Activated naive CD8-positive, alpha-beta T cell (primary cell): ENCODE data around the gene USF3.
A peak's percentile ranks its signal among the peaks of the same experiment; 100 is the strongest.

Experiments used
- H3K27ac Mint-ChIP-seq: one replicate; pipeline ENCODE4 v1.8.0; 2021; ENCODE audit warnings: mixed read lengths
- H3K27me3 Mint-ChIP-seq: one replicate; pipeline ENCODE4 v1.8.0; 2021; ENCODE audit warnings: mixed read lengths
- H3K36me3 Mint-ChIP-seq: one replicate; pipeline ENCODE4 v1.8.0; 2021; ENCODE audit warnings: mixed read lengths
- H3K4me1 Mint-ChIP-seq: one replicate; pipeline ENCODE4 v1.8.0; 2021; ENCODE audit warnings: low read depth, mixed read lengths
- H3K4me3 Mint-ChIP-seq: one replicate; pipeline ENCODE4 v1.8.0; 2021; ENCODE audit warnings: mild to moderate bottlenecking, mixed read lengths
- H3K9me3 Mint-ChIP-seq: one replicate; pipeline ENCODE4 v1.8.0; 2021; ENCODE audit warnings: low read depth, mixed read lengths

Gene USF3

GRCh38 chr3:113676261-113676660 lies 20.2 kb downstream of the USF3 start:
- H3K4me3 Mint-ChIP-seq, result no peak overlapping the region
- H3K27me3 Mint-ChIP-seq, result no peaks in the 10 kb centered on the region
- H3K9me3 Mint-ChIP-seq, result no peaks in the 10 kb centered on the region
- peaks cover 18% of the 10 kb centered on the region for H3K36me3 Mint-ChIP-seq
- H3K27ac Mint-ChIP-seq, result no peak overlapping the region
- peaks cover 12% of the 10 kb centered on the region for H3K4me1 Mint-ChIP-seq

DNA sequence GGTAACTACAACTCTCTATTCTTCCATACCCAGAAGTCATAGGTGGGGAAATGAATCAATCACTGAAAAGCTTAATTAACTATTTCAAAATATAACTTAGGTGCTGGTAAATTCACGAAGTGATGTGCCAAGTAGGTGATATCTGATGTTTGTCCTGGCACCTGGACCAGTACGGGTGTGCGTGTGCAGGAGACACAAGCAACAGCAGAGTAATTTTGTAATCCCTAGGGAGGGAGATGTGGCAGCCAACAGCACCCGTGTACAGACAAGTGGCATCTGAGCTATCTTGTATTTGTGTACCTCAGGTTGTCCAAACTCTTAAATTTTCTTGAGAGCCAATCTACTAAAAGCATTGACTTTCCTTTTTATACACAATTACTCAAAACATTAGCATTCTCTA lies 22.8 kb downstream of the USF3 start:
- Mint-ChIP-seq H3K36me3 (peaks cover 18% of the 10 kb centered on the region), H3K27ac (no peak overlapping the region), H3K4me3 (no peak overlapping the region)

GRCh38 chr3:113668015-113668414 lies 28.4 kb downstream of the USF3 start:
- peaks cover 7% of the 10 kb centered on the region for H3K36me3 Mint-ChIP-seq

More for the DNA sequence above, 22.8 kb downstream of the USF3 start:
- Mint-ChIP-seq H3K27me3 (no peaks in the 10 kb centered on the region), H3K9me3 (no peaks in the 10 kb centered on the region), H3K4me1 (peaks cover 21% of the 10 kb centered on the region)

DNA sequence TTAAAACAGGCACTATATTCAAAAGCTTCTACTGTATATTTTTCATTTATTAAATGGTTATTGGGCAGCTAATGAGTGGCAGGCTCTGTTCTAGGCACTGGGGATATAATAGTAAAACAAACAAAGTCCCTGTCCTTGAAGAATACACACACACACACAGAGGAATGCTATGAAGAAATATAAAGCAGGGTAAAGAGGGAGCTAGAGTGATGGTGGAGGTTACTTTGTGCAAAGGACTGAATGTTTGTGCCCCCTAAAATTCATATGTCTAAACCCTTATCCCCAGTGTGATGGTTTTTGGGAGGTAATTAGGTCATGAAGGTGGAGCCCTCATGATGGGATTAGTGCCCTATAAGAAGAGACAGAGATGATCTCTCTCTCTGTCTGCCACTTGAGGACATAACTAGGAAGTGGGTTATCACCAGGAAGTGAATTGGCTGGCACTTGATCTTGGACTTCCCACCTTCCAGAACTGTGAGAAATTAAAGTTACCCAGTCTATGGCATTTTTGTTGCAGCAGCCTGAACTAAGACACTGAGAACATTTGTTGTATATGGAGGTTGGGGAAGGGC lies 31.8 kb downstream of the USF3 start:
- H3K4me1 Mint-ChIP-seq, result peaks cover 22% of the 10 kb centered on the region
- H3K36me3 Mint-ChIP-seq, result peaks cover 20% of the 10 kb centered on the region
- H3K27ac Mint-ChIP-seq, result peak overlapping the region; percentile 4
- no peak overlapping the region for H3K4me3 Mint-ChIP-seq
- H3K9me3 Mint-ChIP-seq, result peaks cover 2% of the 10 kb centered on the region
- no peaks in the 10 kb centered on the region for H3K27me3 Mint-ChIP-seq

More at GRCh38 chr3:113668015-113668414, 28.4 kb downstream of the USF3 start:
- Mint-ChIP-seq H3K27me3 (no peaks in the 10 kb centered on the region), H3K9me3 (no peaks in the 10 kb centered on the region), H3K4me3 (no peak overlapping the region), H3K27ac (no peak overlapping the region), H3K4me1 (peaks cover 23% of the 10 kb centered on the region)

GRCh38 chr3:113663761-113664160 lies 32.7 kb downstream of the USF3 start:
- Mint-ChIP-seq H3K27ac (no peak overlapping the region), H3K9me3 (peaks cover 4% of the 10 kb centered on the region), H3K36me3 (peaks cover 28% of the 10 kb centered on the region), H3K27me3 (no peaks in the 10 kb centered on the region), H3K4me3 (no peak overlapping the region), H3K4me1 (peaks cover 17% of the 10 kb centered on the region)

DNA sequence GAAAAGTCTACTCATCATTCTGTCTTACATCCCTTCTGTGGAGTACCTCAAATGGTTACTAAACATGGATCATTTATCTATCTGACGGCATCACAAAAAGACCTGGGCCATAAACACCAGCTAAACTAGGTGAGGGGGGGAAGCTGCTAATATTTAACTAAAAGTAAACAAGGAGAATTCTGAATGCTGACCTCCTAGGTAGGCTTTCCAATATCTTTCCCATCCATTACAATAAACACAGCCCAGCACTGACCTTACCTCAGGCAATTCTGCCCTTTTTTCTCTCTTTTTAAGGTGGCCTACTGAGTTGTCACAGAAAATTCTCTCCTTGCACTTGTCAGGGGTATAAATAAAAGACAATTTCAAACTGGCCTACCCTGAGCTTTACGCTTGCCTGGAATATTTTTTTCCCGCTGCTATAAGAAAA lies 33.1 kb downstream of the USF3 start:
- H3K4me1 Mint-ChIP-seq, result peaks cover 12% of the 10 kb centered on the region
- peaks cover 32% of the 10 kb centered on the region for H3K36me3 Mint-ChIP-seq
- no peak overlapping the region for H3K4me3 Mint-ChIP-seq
- H3K27me3 Mint-ChIP-seq, result no peaks in the 10 kb centered on the region
- H3K27ac Mint-ChIP-seq, result no peak overlapping the region
- H3K9me3 Mint-ChIP-seq, result peaks cover 4% of the 10 kb centered on the region

- H3K4me3 Mint-ChIP-seq, result no peak overlapping the region
- H3K27me3 Mint-ChIP-seq, result no peaks in the 10 kb centered on the region
- H3K4me1 Mint-ChIP-seq, result peaks cover 8% of the 10 kb centered on the region
- peaks cover 4% of the 10 kb centered on the region for H3K9me3 Mint-ChIP-seq
- H3K36me3 Mint-ChIP-seq, result peaks cover 36% of the 10 kb centered on the region
- no peak overlapping the region for H3K27ac Mint-ChIP-seq
Measured at GRCh38 chr3:113662824-113663223, 33.6 kb downstream of the USF3 start.

- peaks cover 4% of the 10 kb centered on the region for H3K9me3 Mint-ChIP-seq
- no peak overlapping the region for H3K4me3 Mint-ChIP-seq
- H3K27ac Mint-ChIP-seq, result no peak overlapping the region
- H3K36me3 Mint-ChIP-seq, result peaks cover 52% of the 10 kb centered on the region
- H3K27me3 Mint-ChIP-seq, result no peaks in the 10 kb centered on the region
- H3K4me1 Mint-ChIP-seq, result no peaks in the 10 kb centered on the region
Measured at GRCh38 chr3:113660896-113661295, 35.5 kb downstream of the USF3 start.

DNA sequence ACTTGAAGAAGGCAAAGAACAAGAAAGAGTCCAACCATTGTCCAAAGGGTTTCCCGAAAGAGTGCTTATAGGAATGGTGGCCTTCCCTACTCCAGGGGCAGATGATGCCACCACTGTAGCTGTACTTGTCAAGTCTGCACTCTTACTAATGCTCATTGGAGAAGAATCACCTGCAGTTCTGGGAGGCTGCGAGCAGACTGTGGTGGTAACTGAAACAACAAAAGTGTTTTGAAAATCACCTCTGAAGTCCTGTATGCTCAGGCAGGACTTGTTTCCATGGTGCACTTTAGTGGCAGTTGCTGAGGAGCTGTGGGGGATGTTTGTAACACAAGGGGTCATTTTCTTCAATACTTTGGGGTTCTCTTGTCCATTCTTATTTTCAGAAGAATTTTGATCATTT lies 36.0 kb downstream of the USF3 start:
- no peak overlapping the region for H3K4me3 Mint-ChIP-seq
- no peaks in the 10 kb centered on the region for H3K4me1 Mint-ChIP-seq

GRCh38 chr3:113659996-113660395 lies 36.4 kb downstream of the USF3 start:
- Mint-ChIP-seq H3K4me3 (no peak overlapping the region), H3K4me1 (no peaks in the 10 kb centered on the region), H3K36me3 (peaks cover 59% of the 10 kb centered on the region)

More for the DNA sequence above, 36.0 kb downstream of the USF3 start:
- H3K36me3 Mint-ChIP-seq, result peaks cover 56% of the 10 kb centered on the region
- H3K27ac Mint-ChIP-seq, result no peak overlapping the region
- H3K9me3 Mint-ChIP-seq, result peaks cover 4% of the 10 kb centered on the region
- no peaks in the 10 kb centered on the region for H3K27me3 Mint-ChIP-seq

DNA sequence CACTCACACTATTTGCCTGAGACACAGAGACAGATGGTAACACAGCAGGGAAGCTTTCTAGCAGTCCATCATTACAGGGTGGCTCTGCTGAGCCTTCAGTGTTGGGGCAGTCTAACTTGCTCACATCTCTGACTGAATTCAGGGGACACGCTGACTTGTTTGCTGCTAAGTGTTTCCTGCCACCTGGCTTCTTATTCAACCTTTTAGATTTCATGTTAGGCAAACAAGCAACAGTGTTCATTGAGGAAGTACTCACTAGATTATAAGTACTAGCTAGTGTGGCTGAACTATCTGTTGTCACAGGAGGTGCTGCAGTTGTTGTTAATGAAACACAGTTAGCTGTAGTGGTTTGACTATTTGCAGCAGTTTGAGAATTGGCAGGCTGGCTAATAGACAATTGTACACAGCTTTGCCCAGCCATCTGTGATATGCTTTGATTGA lies 37.3 kb downstream of the USF3 start:
- Mint-ChIP-seq H3K4me3 (no peak overlapping the region), H3K4me1 (no peaks in the 10 kb centered on the region), H3K9me3 (peaks cover 4% of the 10 kb centered on the region), H3K27ac (no peak overlapping the region), H3K36me3 (peaks cover 58% of the 10 kb centered on the region), H3K27me3 (no peaks in the 10 kb centered on the region)

More at GRCh38 chr3:113659996-113660395, 36.4 kb downstream of the USF3 start:
- no peak overlapping the region for H3K27ac Mint-ChIP-seq
- H3K9me3 Mint-ChIP-seq, result peaks cover 4% of the 10 kb centered on the region
- no peaks in the 10 kb centered on the region for H3K27me3 Mint-ChIP-seq

- no peaks in the 10 kb centered on the region for H3K4me1 Mint-ChIP-seq
- H3K4me3 Mint-ChIP-seq, result no peak overlapping the region
Measured at GRCh38 chr3:113658107-113658506, 38.3 kb downstream of the USF3 start.

DNA sequence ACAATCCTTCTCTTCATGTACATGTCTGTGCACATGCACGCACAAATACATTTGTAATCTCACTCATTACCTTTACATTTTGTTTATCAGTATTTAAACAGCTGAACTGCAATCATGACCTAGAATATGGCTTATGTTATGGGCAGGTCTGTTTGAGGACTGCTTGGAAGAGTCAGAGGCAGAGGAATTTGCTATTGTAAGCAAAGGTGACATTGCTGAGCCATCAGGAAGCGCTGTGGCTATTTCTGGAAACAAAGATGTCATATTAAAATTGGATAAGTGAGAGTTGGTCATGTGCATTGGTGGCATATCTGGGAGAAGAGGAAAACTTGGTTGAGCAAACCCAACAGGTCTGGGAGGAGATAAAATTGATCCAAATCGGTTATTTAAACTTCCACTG lies 41.6 kb downstream of the USF3 start:
- H3K36me3 Mint-ChIP-seq, result peaks cover 57% of the 10 kb centered on the region

More at GRCh38 chr3:113658107-113658506, 38.3 kb downstream of the USF3 start:
- no peaks in the 10 kb centered on the region for H3K27me3 Mint-ChIP-seq
- H3K9me3 Mint-ChIP-seq, result peaks cover 4% of the 10 kb centered on the region
- peaks cover 58% of the 10 kb centered on the region for H3K36me3 Mint-ChIP-seq
- no peak overlapping the region for H3K27ac Mint-ChIP-seq

DNA sequence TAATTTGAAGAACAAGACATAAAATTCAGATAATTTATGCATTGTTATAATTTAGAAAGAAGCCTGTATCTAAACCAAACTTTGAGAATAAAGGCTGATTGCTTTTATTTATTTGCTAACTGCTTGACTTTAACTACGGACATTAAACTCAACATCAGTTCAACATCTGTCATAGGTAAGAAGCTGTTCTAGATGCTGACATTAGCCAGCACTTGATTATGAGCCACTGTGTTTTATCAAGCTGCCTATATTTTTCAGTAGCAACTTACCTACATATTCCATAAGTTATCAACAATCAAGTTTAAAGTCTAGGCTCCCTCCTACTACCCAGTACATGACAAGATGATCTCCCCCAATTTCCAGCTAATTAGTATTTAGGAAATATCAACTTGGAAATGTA lies 42.1 kb downstream of the USF3 start:
- H3K4me1 Mint-ChIP-seq, result no peaks in the 10 kb centered on the region
- H3K4me3 Mint-ChIP-seq, result no peak overlapping the region
- H3K36me3 Mint-ChIP-seq, result peaks cover 55% of the 10 kb centered on the region

More for the DNA sequence above, 41.6 kb downstream of the USF3 start:
- H3K4me1 Mint-ChIP-seq, result no peaks in the 10 kb centered on the region
- no peak overlapping the region for H3K27ac Mint-ChIP-seq
- no peaks in the 10 kb centered on the region for H3K27me3 Mint-ChIP-seq
- no peak overlapping the region for H3K4me3 Mint-ChIP-seq
- H3K9me3 Mint-ChIP-seq, result peaks cover 4% of the 10 kb centered on the region

DNA sequence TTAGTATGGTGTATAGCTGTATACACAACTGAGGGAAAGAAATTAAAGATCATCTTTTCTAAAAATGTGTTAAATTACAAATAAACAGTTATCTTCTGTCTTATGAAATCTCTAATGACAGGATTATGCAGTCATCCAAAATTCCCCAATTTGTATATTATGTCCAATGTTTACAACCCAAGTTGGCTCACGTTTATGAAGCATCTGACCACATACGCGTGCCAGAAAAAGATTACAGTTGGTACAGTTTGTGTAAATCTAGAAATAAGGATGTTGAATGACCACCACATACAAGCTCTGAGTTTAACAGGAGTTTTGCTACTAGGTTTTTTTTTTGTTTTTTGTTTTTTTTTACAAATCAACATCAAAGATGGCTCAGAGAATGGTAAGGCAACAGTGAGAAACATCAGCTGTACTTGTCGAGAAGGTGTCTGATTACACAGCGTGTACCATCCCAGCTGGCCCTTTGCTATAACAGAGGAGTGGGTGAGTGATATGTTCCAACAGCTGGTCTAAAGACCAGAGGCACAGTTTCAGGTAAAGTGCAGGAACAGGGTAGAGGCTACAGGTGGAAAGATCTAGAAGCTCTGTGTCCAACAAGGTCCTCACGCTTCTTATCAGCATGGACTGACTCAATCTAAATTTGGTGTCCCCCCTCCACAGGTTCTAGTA lies 47.1 kb downstream of the USF3 start:
- H3K4me1 Mint-ChIP-seq, result no peaks in the 10 kb centered on the region
- no peak overlapping the region for H3K27ac Mint-ChIP-seq

More for the DNA sequence above, 42.1 kb downstream of the USF3 start:
- no peaks in the 10 kb centered on the region for H3K27me3 Mint-ChIP-seq
- H3K9me3 Mint-ChIP-seq, result no peaks in the 10 kb centered on the region
- H3K27ac Mint-ChIP-seq, result no peak overlapping the region

More for the DNA sequence above, 47.1 kb downstream of the USF3 start:
- H3K4me3 Mint-ChIP-seq, result no peak overlapping the region
- H3K36me3 Mint-ChIP-seq, result peaks cover 26% of the 10 kb centered on the region
- H3K27me3 Mint-ChIP-seq, result no peaks in the 10 kb centered on the region
- H3K9me3 Mint-ChIP-seq, result peaks cover 12% of the 10 kb centered on the region
